GM19395 (cell line): Measurements from ENCODE around the gene HMCN1.

Source experiments
- ATAC-seq: cut with Tn5 transposase; IDR thresholded peaks from one replicate; pipeline ENCODE4 v1.9.1; 2021; ENCODE audit warnings: mild to moderate bottlenecking, moderate library complexity; ENCODE audit not compliant: unreplicated experiment

The HMCN1 gene

DNA sequence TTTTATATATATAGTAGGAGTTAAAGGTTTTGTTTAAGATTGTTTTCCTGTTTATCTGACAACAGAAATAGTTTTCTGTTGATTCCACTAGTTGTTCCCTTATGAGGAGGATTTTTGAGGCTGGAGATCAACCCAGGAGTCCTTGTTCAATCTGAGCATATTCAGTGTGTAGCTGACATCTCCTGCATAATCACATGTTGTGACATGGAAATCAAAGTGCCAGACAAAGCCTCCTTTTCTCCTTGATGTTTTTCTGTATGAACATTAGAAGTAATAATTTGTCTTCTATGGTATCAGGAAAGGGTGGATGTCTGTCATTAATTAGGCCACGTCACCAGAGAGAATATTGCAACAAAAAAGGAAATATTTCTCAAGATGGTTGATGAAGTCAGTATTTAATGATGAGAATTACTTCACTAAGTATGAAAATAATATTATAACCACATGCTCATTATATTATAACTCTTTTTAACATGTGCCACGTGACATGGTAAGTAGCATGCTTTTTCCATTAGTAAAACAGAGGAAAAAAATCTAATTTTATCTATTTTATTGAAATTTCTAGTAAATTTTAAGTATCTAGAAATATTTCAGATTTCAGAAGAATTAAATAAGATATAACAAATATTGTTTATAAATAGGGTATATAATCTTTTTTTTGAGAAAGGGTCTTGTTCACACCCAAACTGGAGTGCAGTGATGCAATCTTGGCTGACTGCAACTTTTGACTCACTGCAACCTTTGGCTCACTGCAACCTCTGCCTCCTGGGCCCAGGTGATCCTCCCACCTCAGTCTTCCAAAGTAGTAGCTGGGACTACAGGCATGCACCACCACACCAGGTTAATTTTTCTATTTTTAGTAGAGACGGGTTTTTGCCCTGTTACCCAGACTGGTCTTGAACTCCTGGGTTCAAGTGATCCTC is 223.5 kb downstream of the HMCN1 start:
- ATAC-seq: no peak

DNA sequence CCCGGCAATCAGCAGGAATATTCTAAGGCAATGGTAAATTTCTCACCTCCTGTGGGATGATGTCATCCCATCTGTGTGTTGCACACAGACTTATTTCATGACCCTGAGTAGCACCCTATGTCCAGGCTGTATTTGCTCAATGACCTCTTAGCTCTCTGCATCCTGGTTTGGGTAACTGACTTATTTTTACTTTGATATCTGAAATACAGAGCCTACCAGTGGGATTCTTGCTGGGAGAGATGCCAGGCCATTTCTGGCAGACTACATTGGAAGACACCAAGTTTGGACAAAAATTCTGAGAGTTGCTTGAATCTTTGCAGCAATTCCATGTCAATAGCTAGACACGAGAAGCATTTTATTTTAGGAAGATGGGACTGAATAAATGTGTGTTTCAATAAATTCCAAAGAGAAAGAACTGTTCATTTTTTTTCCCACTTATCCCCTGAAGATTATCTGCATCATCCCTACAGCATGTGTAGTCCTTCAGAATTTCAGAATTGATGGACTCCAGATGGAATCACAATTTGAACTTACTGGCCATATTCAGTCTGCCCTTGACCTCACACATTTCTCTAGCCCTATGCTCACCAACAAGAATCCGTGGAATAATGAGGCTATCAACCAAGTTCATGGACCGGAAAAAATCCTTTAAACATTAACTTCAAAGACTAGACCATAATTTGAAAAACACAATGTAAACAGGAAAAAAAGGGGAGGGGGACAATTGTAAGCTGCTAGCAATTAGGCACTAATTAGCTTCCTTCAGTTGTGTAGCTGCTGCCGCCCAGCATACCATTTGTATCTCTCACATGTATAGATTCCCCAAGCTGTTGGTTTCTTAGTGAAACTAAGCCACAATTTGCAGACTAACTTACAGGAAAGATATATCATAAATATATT is 226.5 kb downstream of the HMCN1 start:
- ATAC-seq: no peak

DNA sequence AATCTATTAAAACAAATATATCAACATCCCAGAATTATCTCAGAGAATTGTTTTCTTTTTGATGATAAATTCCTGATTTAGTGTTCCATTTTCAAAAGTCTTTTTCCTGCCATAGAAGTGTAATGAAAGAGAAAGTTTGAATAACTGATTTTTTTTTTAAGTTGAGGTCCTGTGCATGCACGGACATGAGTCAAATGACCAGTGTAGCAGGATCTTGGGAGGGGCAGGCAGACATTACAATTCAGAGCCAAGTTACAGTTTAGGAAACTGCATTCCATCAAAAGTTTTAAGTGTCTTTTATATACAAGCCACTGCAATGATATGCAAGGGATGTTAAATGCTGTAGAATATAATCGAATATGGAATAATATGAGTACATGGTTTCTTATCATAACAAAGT is 227.5 kb downstream of the HMCN1 start:
- ATAC-seq: no peak

GRCh38 chr1:185964946-185965345 is 230.8 kb downstream of the HMCN1 start:
- no peak for ATAC-seq

DNA sequence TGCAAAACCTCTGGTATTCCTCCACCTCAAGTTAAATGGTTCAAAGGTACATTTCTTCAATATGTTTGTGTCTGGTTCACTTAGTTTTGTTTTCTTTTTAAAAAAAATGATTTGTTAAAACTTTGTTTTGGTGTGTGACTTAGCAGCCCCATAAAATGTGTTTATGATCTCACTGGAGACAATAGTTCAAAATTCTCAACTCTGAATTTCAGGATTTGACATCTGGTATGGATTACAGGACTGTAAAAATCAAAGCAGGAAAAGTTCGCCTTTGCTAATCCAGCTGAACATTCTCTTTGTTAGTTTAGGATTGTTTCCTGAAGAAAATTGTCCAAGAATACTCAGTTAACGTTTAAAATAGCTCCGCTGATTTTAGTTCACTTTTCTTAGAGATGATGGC is 231.7 kb downstream of the HMCN1 start:
- no peak for ATAC-seq

DNA sequence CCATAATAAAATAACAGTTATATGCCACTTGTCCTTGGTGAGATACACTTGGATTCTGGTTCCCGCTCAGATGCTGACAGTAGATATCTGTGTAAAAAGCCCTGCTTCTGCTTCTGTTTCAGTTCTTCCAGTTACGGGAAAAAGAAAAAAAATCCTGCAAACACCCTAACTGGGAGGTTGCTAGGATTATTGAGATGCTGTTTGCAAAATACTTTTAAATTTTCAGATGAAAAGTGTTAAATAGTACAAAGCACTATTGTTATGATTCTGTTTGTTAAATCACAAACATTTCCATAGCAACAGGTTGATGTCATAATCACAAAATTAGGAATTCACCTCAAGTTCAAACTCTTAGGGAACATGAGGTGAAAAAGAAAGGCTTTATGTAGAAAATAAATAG is 232.3 kb downstream of the HMCN1 start:
- ATAC-seq: no peak

DNA sequence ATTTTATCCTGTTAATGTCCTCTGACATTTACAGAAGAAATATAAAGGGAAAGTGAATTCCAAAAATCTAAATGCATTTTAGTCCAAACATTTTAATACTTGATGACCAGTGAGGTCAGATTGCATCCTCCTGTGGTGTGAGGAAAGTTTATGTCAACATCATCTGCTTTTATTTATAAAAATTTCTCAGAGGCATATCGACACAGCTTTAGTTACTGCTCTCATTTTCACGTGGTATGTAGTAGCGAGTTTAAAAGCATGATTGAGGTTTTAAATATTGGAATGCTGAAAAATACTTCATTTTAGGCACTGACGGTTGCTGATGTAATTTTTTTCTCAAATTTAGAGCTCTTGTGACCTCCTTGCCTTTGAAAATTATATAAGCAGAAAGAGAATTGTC is 234.8 kb downstream of the HMCN1 start:
- no peak for ATAC-seq

GRCh38 chr1:185969524-185969991 is 235.4 kb downstream of the HMCN1 start:
- no peak for ATAC-seq

DNA sequence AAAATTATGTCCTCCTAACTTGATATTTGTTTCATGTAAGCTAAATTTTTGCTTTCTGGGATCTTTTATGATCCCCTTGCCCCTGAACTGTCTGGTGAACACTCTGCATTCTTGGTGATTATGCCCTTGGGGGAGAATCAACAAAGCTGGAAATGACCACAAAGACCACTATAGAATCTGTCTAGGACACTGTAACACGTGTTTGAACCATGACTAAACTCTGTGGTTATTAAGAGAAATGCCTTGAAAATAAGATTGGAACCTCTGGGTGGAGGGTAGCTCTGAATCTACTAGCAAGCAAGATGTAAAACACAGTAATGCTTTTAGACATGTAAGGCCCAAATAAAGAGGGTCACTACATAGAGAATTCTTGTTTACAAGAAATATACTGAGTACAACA is 237.5 kb downstream of the HMCN1 start:
- ATAC-seq: no peak

GRCh38 chr1:185972096-185972850 is 238.1 kb downstream of the HMCN1 start:
- no peak for ATAC-seq

DNA sequence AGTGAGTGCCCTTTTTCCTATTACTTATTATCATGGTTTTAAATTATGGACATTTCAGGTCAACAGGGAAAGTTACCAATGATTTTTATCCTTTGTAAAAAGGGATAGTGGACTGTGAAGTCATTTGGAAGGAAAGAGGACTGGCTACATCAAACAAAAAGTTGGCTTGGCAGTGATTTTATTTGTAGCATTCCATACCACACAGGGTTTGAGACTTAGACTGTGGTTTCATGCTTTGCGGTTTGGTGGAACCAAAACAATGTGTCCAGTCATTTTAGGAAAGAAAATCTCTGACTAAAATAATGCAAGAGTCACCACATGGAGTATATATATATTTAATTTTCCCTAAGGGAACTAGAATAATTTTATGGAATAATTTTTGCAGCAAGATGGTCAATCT is 239.5 kb downstream of the HMCN1 start:
- no peak for ATAC-seq

- no peak for ATAC-seq
These were observed 240.4 kb downstream of the HMCN1 start for GRCh38 chr1:185974367-185975170.

- ATAC-seq: no peak
These were observed 246.7 kb downstream of the HMCN1 start for GRCh38 chr1:185980891-185981290.

GRCh38 chr1:185984113-185984836 is 250.1 kb downstream of the HMCN1 start:
- ATAC-seq: no peak

- ATAC-seq: no peak
These were observed 253.6 kb downstream of the HMCN1 start for GRCh38 chr1:185987611-185988321.

GRCh38 chr1:185990565-185990964 is 256.4 kb downstream of the HMCN1 start:
- ATAC-seq: no peak

- ATAC-seq: no peak
These were observed 257.1 kb downstream of the HMCN1 start for GRCh38 chr1:185991266-185991665.

- ATAC-seq: no peak
These were observed 262.0 kb downstream of the HMCN1 start for GRCh38 chr1:185996211-185996610.

DNA sequence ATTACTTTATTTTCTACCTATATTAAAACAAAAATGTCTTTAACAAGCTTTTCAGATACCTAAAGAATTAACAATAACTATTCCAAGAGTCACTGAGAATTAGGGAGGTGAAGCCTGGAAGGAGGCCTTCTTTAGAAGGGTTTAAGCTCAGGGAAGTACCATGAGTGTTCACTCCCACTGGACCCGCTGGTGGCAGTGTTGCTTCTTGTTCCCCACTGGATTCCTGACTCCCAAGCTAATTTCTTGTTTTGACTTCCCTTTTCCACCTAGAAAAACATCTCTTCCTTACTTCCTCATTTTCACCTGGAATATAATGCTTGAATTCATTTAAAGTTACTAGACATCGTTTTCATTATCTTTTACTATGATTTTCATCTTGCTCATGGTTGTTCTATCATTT is 264.2 kb downstream of the HMCN1 start:
- no peak for ATAC-seq
